GM20000 (cell line): Measurements from ENCODE around the gene SLC6A5.

Experiments
- DNase-seq: peaks from one replicate; pipeline ENCODE4 v3.0.0; 2012; ENCODE audit warnings: low spot score
- CTCF ChIP-seq: IDR thresholded peaks from 2 replicates; pipeline ENCODE4 v1.5.1; 2012; ENCODE audit warnings: mild to moderate bottlenecking, control low read depth; ENCODE audit errors: extremely low read depth, missing control alignments

SLC6A5 gene

DNA sequence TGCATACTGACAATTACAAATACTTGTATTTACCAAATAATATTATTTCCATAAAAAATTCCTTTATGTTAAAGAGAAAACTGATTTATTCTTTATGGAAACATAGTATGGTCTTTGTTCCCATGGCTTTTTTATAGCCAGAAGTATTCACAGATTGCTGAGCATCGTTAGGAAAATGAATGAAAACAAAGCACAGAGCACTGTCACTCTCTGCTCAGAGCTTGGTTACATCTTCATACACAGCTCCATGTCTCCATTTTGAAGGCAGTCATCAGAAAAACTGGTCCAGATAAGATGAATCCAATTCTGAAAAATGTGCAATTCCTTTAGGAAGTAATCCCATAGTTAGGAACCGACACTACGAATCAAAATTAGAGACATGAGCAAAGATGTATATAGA is 9.0 kb upstream of the SLC6A5 start:
- TF ChIP-seq CTCF: no peak

DNA sequence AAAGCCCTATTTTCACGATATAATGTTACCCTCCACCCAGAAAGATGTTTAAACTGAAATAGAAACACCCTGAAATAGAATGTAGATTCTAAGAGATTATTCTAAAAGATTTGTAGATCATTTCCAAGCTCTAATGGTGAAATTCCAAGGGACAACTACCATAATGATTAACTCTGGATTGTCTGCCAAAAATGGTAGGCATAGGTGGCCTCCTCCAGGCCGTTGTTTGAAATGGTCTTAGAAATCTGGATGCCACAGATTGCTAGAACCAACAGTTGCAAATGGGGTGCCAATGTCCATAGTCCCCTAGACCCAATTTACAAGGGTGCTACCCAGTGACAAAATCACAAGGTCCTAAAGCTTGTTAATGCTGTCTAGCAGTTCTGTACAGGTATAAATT is 6.7 kb upstream of the SLC6A5 start:
- no peak for DNase-seq
- no peak for TF ChIP-seq CTCF

More for the DNA sequence above, 9.0 kb upstream of the SLC6A5 start:
- DNase-seq: no peak

DNA sequence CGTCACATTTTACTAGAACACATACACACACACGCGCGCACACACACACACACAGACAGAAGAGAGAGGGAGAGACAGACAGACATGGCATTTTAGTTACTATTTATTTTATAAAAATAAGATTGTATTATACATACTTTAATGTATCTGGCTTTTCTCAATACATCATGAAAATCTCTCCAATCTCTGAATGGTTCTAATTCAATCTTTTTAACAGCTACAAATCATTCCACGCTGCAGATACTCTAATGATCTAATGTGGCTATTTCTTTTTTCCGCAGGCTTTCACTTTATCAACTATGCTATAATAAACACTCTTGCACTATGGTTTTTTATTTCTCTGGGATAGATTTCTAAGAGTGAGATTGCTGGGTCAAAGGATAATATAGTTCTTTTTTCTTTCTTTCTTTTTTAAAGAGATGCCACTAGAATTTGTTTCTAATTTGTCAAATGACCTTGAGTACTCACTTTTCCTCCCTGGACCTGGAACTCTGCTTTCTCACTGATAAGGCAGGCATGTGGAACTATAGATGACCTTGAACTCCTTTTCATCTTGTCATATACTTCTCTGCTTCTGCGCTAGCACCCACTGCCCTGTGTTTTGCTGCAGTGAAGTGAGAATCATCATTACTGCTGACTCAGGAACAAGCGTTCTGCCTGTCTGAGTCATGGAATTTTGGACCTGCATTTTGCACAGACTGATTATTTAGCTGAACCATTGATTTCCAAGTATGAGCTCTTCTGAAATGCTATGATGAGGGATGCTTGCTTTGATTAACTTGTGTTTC is 4.9 kb upstream of the SLC6A5 start:
- no peak for TF ChIP-seq CTCF
- DNase-seq: no peak

GRCh38 chr11:20595101-20595500 is 4.3 kb upstream of the SLC6A5 start:
- no peak for DNase-seq
- no peak for TF ChIP-seq CTCF

DNA sequence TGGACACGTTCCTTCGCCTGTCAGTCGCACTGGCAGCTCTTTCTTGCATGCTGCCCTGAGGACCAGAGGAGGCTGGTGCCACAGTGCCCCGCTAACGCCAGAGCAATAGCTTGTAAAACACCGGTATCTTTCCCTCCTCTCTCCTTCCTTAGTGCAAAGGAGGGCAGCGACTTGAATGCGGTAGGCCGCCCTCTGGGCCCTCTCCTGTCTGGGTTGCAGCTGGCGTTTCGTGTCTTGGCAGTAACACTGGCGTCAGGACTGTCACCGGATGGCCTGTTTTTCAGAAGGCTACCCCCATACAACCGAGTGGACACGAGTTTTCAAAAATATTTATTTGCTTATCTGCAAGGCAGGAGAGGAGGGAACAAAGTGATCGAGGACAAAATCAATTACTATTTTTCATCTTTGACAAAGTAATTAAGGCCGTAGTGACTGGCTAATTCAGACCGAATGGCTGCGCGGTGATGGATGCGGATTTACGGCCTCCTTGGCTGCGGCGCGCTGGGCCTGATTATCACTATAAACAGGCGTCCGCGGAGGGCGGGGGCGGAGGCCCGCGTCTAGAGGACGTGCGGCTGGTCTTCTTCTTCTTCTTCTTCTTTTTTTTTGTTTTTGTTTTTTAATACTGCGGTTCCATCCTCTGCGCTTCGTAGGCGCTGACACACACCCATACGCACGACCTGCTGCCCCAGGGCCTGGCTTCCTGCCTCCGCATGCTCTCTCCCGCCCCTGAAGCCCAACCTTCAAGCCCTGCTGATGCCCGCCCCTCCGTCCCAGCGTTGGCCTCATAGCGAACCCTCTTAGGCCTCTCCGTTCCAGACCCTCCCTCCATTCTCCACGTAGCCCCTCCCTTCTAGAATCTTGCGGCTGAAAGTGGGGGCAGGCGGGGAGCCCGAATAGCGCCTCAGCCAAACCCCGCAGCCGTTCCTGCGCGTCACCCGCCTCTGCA is 2.9 kb upstream of the SLC6A5 start:
- TF ChIP-seq CTCF: no peak
- no peak for DNase-seq

GRCh38 chr11:20597154-20597679 is 2.2 kb upstream of the SLC6A5 start:
- TF ChIP-seq CTCF: no peak
- no peak for DNase-seq
